ENCODE data around the gene SLC8A1. TPM values are rescaled to one million over a fixed set of nuclear protein-coding genes. Genes with fewer than 3 reads are reported as not detected.

Gene SLC8A1
- total RNA-seq, 1 donor from 2014 or later, result 5.6 TPM

DNA sequence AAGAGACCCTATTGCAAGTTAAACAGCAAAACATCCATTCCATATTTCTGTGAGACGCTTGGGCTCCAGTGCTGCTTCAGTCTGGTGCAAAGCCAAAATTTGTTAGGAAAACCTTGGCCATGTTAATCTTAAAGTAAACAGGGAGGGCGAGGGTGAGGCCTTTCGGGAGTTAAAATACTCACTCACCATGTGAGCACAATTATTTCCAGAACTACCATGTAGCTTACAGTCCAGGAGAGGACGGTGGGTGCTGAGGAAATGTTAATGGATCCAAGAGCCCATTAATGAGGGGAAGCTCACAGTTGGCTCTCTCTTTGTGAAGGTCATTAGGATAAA, 286.4 kb downstream of the SLC8A1 start:
- H3K4me1 ChIP-seq, result no peaks in the 10 kb centered on the region
- H3K27me3 ChIP-seq, result no peaks in the 10 kb centered on the region
- intact Hi-C loops (cut with DNase I), result no loop called here
- DNase-seq (ENCODE audit: low spot score in 2 of 2), result no peak
- no peak overlapping the region for H3K27ac ChIP-seq
- no peaks in the 10 kb centered on the region for H3K36me3 ChIP-seq
- TF ChIP-seq, protein P1, sequence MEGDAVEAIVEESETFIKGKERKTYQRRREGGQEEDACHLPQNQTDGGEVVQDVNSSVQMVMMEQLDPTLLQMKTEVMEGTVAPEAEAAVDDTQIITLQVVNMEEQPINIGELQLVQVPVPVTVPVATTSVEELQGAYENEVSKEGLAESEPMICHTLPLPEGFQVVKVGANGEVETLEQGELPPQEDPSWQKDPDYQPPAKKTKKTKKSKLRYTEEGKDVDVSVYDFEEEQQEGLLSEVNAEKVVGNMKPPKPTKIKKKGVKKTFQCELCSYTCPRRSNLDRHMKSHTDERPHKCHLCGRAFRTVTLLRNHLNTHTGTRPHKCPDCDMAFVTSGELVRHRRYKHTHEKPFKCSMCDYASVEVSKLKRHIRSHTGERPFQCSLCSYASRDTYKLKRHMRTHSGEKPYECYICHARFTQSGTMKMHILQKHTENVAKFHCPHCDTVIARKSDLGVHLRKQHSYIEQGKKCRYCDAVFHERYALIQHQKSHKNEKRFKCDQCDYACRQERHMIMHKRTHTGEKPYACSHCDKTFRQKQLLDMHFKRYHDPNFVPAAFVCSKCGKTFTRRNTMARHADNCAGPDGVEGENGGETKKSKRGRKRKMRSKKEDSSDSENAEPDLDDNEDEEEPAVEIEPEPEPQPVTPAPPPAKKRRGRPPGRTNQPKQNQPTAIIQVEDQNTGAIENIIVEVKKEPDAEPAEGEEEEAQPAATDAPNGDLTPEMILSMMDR (IDR thresholded peaks at IDR 0.05), result no peak
- no peaks in the 10 kb centered on the region for H3K9me3 ChIP-seq
- no peak overlapping the region for H3K4me3 ChIP-seq

DNA sequence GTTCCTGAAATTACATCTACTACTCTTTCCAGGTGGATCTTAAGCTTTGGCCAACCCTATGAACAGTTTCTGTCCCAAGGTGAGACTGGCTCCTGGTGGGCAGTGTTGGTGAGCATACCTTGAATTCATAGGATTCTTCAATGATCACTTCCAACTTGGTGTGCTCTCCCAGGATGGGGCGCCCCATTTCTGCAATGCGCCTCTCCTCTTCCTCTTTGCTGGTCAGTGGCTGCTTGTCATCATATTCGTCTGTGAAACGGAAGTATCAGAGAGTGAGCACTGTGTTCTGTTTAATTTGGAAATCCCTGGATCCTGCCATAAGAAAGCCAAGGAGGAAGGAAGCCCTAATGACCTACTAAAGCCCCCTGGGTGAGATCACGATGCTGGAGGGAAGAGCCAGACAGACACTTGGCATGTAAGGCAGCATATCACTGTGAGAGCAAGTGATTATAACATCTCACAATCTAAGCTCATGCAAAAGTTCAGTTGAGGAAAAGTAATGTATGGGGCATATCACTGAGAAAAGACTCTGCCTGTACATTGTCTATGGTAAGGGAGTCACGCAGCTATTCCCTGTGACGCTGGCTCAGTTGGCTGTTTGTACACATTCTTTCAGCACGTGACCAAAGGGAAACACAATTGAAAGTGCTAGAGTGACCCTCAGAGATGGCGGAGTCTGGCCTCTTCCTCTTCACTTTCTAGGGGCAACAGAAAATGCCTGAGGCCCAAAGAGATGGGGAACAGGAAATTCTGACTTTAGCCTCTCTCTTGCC, 287.0 kb downstream of the SLC8A1 start:
- intact Hi-C loops (cut with DNase I), result no loop called here
- no peak for DNase-seq (ENCODE audit: low spot score in 2 of 2)
- TF ChIP-seq, protein P1 (IDR thresholded peaks at IDR 0.05), result no peak
- Histone ChIP-seq H3K36me3 (peaks cover 0 to 2% of the 10 kb centered on the region in 2 donors), H3K4me3 (no peak overlapping the region), H3K9me3 (no peaks in the 10 kb centered on the region), H3K27ac (no peak overlapping the region), H3K4me1 (no peaks in the 10 kb centered on the region), H3K27me3 (no peaks in the 10 kb centered on the region)

DNA sequence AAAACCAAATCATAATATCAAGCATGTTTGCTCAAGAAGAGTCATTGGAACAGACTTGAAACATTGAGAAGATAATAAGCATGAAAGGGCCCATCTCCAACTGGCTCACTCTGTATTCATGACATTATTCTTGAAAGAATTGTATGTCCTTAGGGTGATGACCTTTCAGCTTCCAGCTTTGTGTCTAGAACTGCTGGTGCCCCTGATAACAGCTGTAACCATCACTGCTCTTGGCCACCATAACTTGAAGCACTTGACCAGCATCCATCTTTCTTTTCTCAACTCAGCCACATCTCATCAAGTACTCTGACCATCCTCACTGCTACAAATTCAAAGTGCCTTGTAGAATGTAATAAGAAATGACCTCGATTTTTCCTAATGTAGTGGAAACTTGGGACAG, 289.9 kb downstream of the SLC8A1 start:
- no peak overlapping the region for H3K4me3 ChIP-seq
- no peaks in the 10 kb centered on the region for H3K4me1 ChIP-seq
- H3K27me3 ChIP-seq, result no peaks in the 10 kb centered on the region
- H3K27ac ChIP-seq, result no peak overlapping the region
- no peaks in the 10 kb centered on the region for H3K9me3 ChIP-seq
- peaks cover 0 to 3% of the 10 kb centered on the region in 2 donors for H3K36me3 ChIP-seq
- intact Hi-C loops (cut with DNase I), result no loop called here
- no peak for DNase-seq (ENCODE audit: low spot score in 2 of 2)
- TF ChIP-seq, protein P1 (IDR thresholded peaks at IDR 0.05), result no peak

- Histone ChIP-seq H3K4me1 (no peaks in the 10 kb centered on the region), H3K9me3 (no peaks in the 10 kb centered on the region), H3K27me3 (no peaks in the 10 kb centered on the region), H3K4me3 (no peak overlapping the region), H3K36me3 (peaks cover 0 to 3% of the 10 kb centered on the region in 2 donors), H3K27ac (no peak overlapping the region)
- TF ChIP-seq, protein P1 (IDR thresholded peaks at IDR 0.05), result no peak
- intact Hi-C loops (cut with DNase I), result no loop called here
- DNase-seq (ENCODE audit: low spot score in 2 of 2), result no peak
Observed at GRCh38 chr2:40160751-40161218, 291.1 kb downstream of the SLC8A1 start.

DNA sequence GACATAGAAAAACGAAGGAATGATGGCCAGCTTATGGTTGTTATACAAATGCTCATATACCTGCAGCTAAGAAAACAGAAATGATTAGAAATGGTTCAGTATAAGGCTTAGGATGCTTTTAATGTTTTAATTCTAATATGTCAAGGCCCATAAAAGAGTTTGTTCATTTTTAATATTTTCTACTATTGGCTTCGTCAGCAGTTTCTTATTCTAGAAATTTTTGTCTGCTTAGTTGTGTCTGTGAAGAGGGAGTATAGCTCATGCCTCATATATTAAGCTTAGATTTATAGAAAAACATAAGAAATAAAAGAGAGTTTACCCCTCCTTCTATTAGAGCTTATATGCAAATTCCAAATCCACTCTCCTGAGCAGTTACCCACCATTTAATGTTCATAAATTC, 292.6 kb downstream of the SLC8A1 start:
- Histone ChIP-seq H3K4me1 (no peaks in the 10 kb centered on the region), H3K36me3 (peaks cover 0 to 3% of the 10 kb centered on the region in 2 donors), H3K27me3 (no peaks in the 10 kb centered on the region), H3K9me3 (no peaks in the 10 kb centered on the region), H3K27ac (no peak overlapping the region), H3K4me3 (no peak overlapping the region)
- TF ChIP-seq, protein P1 (IDR thresholded peaks at IDR 0.05), result no peak
- intact Hi-C loops (cut with DNase I), result no loop called here
- DNase-seq (ENCODE audit: low spot score in 2 of 2), result no peak
